ENCODE data around the gene DCANP1.

The DCANP1 gene

DNA sequence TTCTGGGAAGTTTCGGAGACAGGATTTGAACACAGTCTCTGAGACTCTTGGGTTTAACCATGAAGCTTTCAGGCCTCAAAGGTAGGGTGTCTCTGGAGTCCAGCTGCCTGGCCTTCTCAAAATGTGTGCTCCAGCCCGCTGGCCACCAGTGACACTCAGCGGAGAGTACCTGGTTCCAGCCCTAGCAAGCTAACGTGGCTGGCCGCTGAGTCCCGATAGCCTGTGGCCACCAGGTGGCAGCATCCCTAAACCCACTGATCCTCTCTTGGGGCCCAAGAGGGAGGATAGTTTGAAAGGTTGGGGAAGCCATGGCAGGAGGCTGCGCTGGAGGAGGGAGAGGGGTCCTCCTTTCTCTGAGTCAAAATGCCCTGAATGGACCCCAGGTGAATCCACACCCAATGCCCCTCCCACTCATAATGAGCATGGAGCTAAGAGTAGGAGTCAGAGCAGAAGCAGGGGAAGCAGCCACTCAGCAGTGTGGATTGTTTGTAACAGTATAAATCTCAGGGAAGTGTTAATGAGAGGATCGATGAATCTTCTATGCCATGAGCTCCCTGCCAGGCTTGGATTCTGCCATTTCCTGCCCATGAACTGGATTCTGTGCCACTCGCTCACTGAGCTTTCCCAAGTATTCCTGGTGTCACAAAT lies 10.4 kb upstream of the DCANP1 start:
- peak in 1 of 2 experiments; percentile 50 for DNase-seq (ENCODE audit: low read depth in 1 of 2, low spot score in 1 of 2)
- TF ChIP-seq GABPA (IDR thresholded peaks at IDR 0.05; ENCODE audit: low read depth): no peak
- TF ChIP-seq, protein P1, sequence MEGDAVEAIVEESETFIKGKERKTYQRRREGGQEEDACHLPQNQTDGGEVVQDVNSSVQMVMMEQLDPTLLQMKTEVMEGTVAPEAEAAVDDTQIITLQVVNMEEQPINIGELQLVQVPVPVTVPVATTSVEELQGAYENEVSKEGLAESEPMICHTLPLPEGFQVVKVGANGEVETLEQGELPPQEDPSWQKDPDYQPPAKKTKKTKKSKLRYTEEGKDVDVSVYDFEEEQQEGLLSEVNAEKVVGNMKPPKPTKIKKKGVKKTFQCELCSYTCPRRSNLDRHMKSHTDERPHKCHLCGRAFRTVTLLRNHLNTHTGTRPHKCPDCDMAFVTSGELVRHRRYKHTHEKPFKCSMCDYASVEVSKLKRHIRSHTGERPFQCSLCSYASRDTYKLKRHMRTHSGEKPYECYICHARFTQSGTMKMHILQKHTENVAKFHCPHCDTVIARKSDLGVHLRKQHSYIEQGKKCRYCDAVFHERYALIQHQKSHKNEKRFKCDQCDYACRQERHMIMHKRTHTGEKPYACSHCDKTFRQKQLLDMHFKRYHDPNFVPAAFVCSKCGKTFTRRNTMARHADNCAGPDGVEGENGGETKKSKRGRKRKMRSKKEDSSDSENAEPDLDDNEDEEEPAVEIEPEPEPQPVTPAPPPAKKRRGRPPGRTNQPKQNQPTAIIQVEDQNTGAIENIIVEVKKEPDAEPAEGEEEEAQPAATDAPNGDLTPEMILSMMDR (IDR thresholded peaks at IDR 0.05; ENCODE audit: insufficient read depth, low read length): peak; percentile 53
- H3K4me3 ChIP-seq (replicated peaks; ENCODE audit: insufficient read depth, low read length): no peak overlapping the region

DNA sequence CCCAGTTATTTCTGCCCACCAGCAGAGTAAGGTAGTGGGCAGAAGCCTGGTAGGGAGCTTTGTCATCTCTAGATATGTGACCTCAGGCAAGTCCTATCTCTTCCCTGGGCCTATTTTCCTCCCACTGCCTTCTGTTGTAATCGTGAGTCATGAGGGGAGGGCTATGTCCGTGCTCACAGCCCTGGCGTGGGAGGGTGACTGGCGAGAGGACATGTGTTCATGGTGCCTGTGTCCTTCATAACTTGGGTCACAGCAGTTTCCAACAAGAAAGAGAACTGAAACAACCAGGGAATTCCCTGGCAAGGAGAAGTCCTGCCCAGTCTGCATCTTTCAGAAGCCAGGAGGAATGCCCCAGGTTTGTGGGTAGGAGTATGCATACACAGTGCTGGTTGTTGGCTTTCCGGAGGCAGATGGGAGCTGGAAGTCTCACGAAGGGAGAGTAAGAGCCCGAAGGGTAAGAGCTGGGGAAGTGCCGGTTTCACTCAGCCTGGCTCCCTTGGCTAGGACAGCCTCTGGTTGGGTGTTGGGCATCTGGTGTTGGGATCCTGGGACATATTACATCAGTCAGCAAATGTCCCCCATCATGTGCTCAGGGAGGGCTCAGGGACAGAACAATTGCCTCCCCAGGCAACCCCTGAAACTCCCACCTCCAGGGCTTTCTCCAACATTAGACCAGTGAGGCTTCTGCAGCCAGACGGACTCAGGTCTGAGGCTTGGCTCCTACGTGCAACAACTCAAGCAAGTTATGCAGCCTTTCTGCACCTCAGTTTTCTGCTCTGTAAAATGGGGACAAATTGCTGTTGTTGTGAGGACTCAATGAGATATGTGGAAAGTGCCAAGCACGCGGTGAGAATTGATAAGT lies 9.3 kb upstream of the DCANP1 start:
- Histone ChIP-seq H3K27ac (replicated peaks) (no peak overlapping the region), H3K4me3 (replicated peaks; ENCODE audit: insufficient read depth, low read length) (no peak overlapping the region), H3K27me3 (ENCODE audit: insufficient read depth, poor library complexity, severe bottlenecking) (no peaks in the 10 kb centered on the region)
- TF ChIP-seq GABPA (IDR thresholded peaks at IDR 0.05; ENCODE audit: low read depth) (no peak), SPI1 (IDR thresholded peaks at IDR 0.05; ENCODE audit: borderline replicate concordance, low read depth) (no peak), POLR2AphosphoS5 (IDR thresholded peaks at IDR 0.05; ENCODE audit: low read depth) (no peak)
- TF ChIP-seq, protein P2, sequence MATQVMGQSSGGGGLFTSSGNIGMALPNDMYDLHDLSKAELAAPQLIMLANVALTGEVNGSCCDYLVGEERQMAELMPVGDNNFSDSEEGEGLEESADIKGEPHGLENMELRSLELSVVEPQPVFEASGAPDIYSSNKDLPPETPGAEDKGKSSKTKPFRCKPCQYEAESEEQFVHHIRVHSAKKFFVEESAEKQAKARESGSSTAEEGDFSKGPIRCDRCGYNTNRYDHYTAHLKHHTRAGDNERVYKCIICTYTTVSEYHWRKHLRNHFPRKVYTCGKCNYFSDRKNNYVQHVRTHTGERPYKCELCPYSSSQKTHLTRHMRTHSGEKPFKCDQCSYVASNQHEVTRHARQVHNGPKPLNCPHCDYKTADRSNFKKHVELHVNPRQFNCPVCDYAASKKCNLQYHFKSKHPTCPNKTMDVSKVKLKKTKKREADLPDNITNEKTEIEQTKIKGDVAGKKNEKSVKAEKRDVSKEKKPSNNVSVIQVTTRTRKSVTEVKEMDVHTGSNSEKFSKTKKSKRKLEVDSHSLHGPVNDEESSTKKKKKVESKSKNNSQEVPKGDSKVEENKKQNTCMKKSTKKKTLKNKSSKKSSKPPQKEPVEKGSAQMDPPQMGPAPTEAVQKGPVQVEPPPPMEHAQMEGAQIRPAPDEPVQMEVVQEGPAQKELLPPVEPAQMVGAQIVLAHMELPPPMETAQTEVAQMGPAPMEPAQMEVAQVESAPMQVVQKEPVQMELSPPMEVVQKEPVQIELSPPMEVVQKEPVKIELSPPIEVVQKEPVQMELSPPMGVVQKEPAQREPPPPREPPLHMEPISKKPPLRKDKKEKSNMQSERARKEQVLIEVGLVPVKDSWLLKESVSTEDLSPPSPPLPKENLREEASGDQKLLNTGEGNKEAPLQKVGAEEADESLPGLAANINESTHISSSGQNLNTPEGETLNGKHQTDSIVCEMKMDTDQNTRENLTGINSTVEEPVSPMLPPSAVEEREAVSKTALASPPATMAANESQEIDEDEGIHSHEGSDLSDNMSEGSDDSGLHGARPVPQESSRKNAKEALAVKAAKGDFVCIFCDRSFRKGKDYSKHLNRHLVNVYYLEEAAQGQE (IDR thresholded peaks at IDR 0.05; ENCODE audit: insufficient replicate concordance, low read depth): no peak
- TF ChIP-seq, protein P1 (IDR thresholded peaks at IDR 0.05; ENCODE audit: insufficient read depth, low read length): no peak
- DNase-seq (ENCODE audit: low read depth in 1 of 2, low spot score in 1 of 2): peak in 1 of 2 experiments; percentile 84

More for the DNA sequence above, 10.4 kb upstream of the DCANP1 start:
- Histone ChIP-seq H3K27me3 (ENCODE audit: insufficient read depth, poor library complexity, severe bottlenecking) (no peaks in the 10 kb centered on the region), H3K27ac (replicated peaks) (no peak overlapping the region)

DNA sequence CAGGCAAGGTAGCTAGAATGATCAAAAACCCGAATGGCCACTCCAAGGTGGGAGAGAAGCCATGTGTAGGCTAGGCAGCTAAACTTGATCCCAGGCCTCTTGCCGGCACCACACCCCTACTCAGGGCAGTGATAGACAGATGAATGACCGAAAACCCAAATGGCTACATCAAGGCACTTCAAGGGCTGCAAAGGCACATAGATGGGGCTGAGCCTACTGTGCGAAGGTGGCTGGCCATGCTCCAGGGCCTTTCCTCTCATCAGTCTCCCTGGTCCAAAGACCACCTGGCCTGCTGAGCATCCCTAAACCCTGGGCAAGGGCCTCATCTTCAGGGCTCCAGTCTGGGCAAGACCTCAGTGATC lies 8.7 kb upstream of the DCANP1 start:
- H3K4me3 ChIP-seq (replicated peaks; ENCODE audit: insufficient read depth, low read length): no peak overlapping the region
- H3K27me3 ChIP-seq (ENCODE audit: insufficient read depth, poor library complexity, severe bottlenecking): no peaks in the 10 kb centered on the region
- no peak overlapping the region for H3K27ac ChIP-seq (replicated peaks)
- no peak for DNase-seq (ENCODE audit: low read depth in 1 of 2, low spot score in 1 of 2)
- TF ChIP-seq SPI1 (IDR thresholded peaks at IDR 0.05; ENCODE audit: borderline replicate concordance, low read depth) (no peak), GABPA (IDR thresholded peaks at IDR 0.05; ENCODE audit: low read depth) (no peak), POLR2AphosphoS5 (IDR thresholded peaks at IDR 0.05; ENCODE audit: low read depth) (no peak)
- TF ChIP-seq, protein P1 (IDR thresholded peaks at IDR 0.05; ENCODE audit: insufficient read depth, low read length): no peak
- TF ChIP-seq, protein P2 (IDR thresholded peaks at IDR 0.05; ENCODE audit: insufficient replicate concordance, low read depth): no peak

All from HL-60 (cell line).